Suprapubic skin (tissue), 4 donors: Measurements from ENCODE around the gene FEN1.

Source experiments
- CTCF ChIP-seq, 2 donors: fragments of 200-600 bp in 1 of 2; fragments of 450-650 bp in 1 of 2; sonication (generic) in 1 of 2; IDR thresholded peaks; one replicate each; pipeline ENCODE4 v1.5.1; 2016 to 2019; ENCODE audit warnings: antibody characterized with exemption in 2 of 2, mild to moderate bottlenecking in 1 of 2, moderate library complexity in 1 of 2
- EP300 ChIP-seq: sonication (generic); formaldehyde crosslinking; IDR thresholded peaks from one replicate; pipeline ENCODE4 v1.6.1; 2017; ENCODE audit warnings: antibody characterized with exemption
- POLR2A ChIP-seq, 2 donors: fragments of 450-650 bp; IDR thresholded peaks; one replicate each; pipeline ENCODE4 v1.6.1; 2017; ENCODE audit warnings: antibody characterized with exemption in 2 of 2, mild to moderate bottlenecking in 2 of 2, moderate library complexity in 2 of 2
- POLR2AphosphoS5 ChIP-seq, 3 donors: sonication (generic); formaldehyde crosslinking; IDR thresholded peaks; one replicate each; pipeline ENCODE4 v1.6.1; 2017; ENCODE audit warnings: antibody characterized with exemption in 3 of 3

GRCh38 chr11:61761440-61762222 is 31.1 kb upstream of the FEN1 start:
- TF ChIP-seq CTCF (IDR thresholded peaks at IDR 0.05), result no peak
- TF ChIP-seq POLR2AphosphoS5 (IDR thresholded peaks at IDR 0.05), result no peak
- no peak for TF ChIP-seq POLR2A (IDR thresholded peaks at IDR 0.05)
- TF ChIP-seq EP300, result no peak
